Mucosa of stomach (tissue), 1 donor: Measurements from ENCODE around the gene PRADC1.
A peak's percentile ranks its signal among the peaks of the same experiment; 100 is the strongest.

Experiments used
- H3K27me3 ChIP-seq: one replicate; pipeline ENCODE4 v1.7.0; 2013; ENCODE audit warnings: mild to moderate bottlenecking, low read length; ENCODE audit not compliant: control insufficient read depth, insufficient read depth
- H3K36me3 ChIP-seq: one replicate; pipeline ENCODE4 v1.7.0; 2013; ENCODE audit warnings: low read length; ENCODE audit not compliant: control insufficient read depth, insufficient read depth
- H3K4me1 ChIP-seq: one replicate; pipeline ENCODE4 v1.7.0; 2013; ENCODE audit warnings: mild to moderate bottlenecking, low read length; ENCODE audit not compliant: control insufficient read depth, insufficient read depth
- H3K4me3 ChIP-seq: one replicate; pipeline ENCODE4 v1.7.0; 2013; ENCODE audit warnings: low read length
- H3K9ac ChIP-seq: one replicate; pipeline ENCODE4 v1.7.0; 2013; ENCODE audit warnings: mild to moderate bottlenecking, low read length, moderate library complexity
- H3K9me3 ChIP-seq: one replicate; pipeline ENCODE4 v1.7.0; 2013; ENCODE audit warnings: mild to moderate bottlenecking, low read length, moderate library complexity; ENCODE audit not compliant: control insufficient read depth
- donor health status: Pancreatic carcinoma.

Gene PRADC1

GRCh38 chr2:73244580-73244979 is 11.5 kb upstream of the PRADC1 start:
- H3K4me1 ChIP-seq = no peaks in the 10 kb centered on the region
- no peak overlapping the region for H3K9ac ChIP-seq
- H3K4me3 ChIP-seq = no peak overlapping the region
- H3K9me3 ChIP-seq = no peaks in the 10 kb centered on the region
- no peaks in the 10 kb centered on the region for H3K27me3 ChIP-seq
- H3K36me3 ChIP-seq = peaks cover 10% of the 10 kb centered on the region

GRCh38 chr2:73243884-73244570 is 11.0 kb upstream of the PRADC1 start:
- Histone ChIP-seq H3K4me1 (no peaks in the 10 kb centered on the region), H3K27me3 (no peaks in the 10 kb centered on the region), H3K4me3 (no peak overlapping the region), H3K36me3 (peaks cover 10% of the 10 kb centered on the region), H3K9me3 (no peaks in the 10 kb centered on the region), H3K9ac (no peak overlapping the region)

DNA sequence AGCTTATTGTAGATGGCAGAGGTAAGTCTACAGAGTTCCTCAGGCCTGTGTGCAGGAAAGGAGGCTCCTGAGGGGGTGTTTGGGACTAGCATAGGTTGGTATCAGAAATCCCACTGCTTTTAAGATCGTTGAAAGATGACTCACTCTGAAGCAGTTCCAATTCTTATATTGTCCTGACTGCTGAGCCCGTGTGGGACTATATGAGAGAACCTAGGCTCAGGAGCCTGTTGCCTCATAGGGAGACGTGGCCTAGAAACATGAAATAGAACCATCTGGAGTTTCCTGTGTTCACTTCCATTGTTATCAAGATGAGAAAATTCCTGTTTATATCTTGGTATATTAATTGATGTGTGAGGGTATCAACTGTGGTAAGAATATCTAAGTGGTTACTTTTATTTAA is 6.7 kb upstream of the PRADC1 start:
- Histone ChIP-seq H3K9ac (no peak overlapping the region), H3K4me3 (no peak overlapping the region), H3K4me1 (peaks cover 8% of the 10 kb centered on the region), H3K9me3 (no peaks in the 10 kb centered on the region), H3K36me3 (peaks cover 4% of the 10 kb centered on the region), H3K27me3 (no peaks in the 10 kb centered on the region)

GRCh38 chr2:73238976-73239375 is 5.9 kb upstream of the PRADC1 start:
- Histone ChIP-seq H3K9ac (no peak overlapping the region), H3K9me3 (no peaks in the 10 kb centered on the region), H3K4me3 (no peak overlapping the region), H3K4me1 (peaks cover 10% of the 10 kb centered on the region), H3K27me3 (no peaks in the 10 kb centered on the region), H3K36me3 (no peaks in the 10 kb centered on the region)

- Histone ChIP-seq H3K4me1 (peaks cover 10% of the 10 kb centered on the region), H3K36me3 (no peaks in the 10 kb centered on the region), H3K27me3 (no peaks in the 10 kb centered on the region), H3K9me3 (no peaks in the 10 kb centered on the region), H3K9ac (no peak overlapping the region), H3K4me3 (no peak overlapping the region)
Observed at GRCh38 chr2:73238149-73238548, 5.1 kb upstream of the PRADC1 start.

GRCh38 chr2:73237168-73237567 is 4.1 kb upstream of the PRADC1 start:
- Histone ChIP-seq H3K9ac (no peak overlapping the region), H3K4me1 (peaks cover 15% of the 10 kb centered on the region), H3K36me3 (no peaks in the 10 kb centered on the region), H3K27me3 (no peaks in the 10 kb centered on the region), H3K4me3 (no peak overlapping the region), H3K9me3 (no peaks in the 10 kb centered on the region)

GRCh38 chr2:73235315-73236028 is 2.4 kb upstream of the PRADC1 start:
- Histone ChIP-seq H3K36me3 (no peaks in the 10 kb centered on the region), H3K4me1 (peaks cover 15% of the 10 kb centered on the region), H3K9ac (peak overlapping the region; percentile 88), H3K27me3 (no peaks in the 10 kb centered on the region), H3K4me3 (peak overlapping the region; percentile 76), H3K9me3 (no peaks in the 10 kb centered on the region)

GRCh38 chr2:73233932-73234832 is 1.1 kb upstream of the PRADC1 start, which contains the start of gene CCT7:
CCT7 (plus strand) TSS chr2:73234308; CDS start chr2:73234379, 71 bp downstream.
- Histone ChIP-seq H3K36me3 (no peaks in the 10 kb centered on the region), H3K27me3 (no peaks in the 10 kb centered on the region), H3K4me1 (peaks cover 15% of the 10 kb centered on the region), H3K9me3 (no peaks in the 10 kb centered on the region), H3K4me3 (peak within 1 kb of the TSS; percentile 76), H3K9ac (peak within 1 kb of the TSS; percentile 88)

DNA sequence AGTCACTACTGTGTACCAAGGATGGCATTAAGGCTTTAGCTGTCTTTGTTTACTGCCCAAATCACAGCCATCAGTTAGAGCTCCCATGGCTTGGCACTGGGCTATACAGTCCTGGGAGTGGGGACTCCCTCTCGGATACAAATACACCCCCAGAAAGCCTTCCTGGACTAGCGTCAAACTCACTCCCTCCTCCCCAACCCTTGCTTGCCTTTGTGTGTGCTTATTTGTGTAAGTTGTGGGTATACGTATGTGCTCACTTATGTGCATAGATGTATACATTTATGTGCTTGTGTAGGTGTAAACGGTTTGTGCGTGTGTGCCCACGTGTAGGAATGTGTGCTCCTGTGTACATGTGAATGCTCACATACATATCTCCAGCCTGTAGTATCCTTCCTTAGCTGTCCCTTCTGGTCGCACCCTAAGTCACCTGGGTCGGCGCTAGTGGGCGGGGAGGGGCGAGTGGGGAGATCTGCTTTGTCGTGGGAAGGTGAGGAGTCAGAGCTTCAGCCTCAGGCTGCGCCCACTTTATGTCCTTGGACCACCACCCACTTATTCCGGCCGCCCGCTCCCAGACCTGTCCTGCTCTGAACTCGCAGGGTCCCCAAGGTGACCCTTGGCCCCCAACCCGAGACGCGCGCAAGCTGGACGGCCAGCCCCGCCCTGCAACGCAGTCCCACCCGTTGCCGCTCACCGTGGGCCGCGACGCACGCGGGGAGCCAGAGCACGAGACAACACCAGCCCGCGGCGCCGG is 461 bp downstream of the PRADC1 start:
- Histone ChIP-seq H3K4me3 (peak overlapping the region; percentile 79), H3K27me3 (no peaks in the 10 kb centered on the region), H3K4me1 (peaks cover 15% of the 10 kb centered on the region), H3K36me3 (peaks cover 9% of the 10 kb centered on the region), H3K9me3 (no peaks in the 10 kb centered on the region), H3K9ac (peak overlapping the region; percentile 71)

GRCh38 chr2:73228631-73229030 is 4.4 kb downstream of the PRADC1 start:
- peaks cover 9% of the 10 kb centered on the region for H3K36me3 ChIP-seq
- H3K9ac ChIP-seq = no peak overlapping the region
- H3K4me3 ChIP-seq = no peak overlapping the region
- H3K9me3 ChIP-seq = no peaks in the 10 kb centered on the region
- H3K27me3 ChIP-seq = no peaks in the 10 kb centered on the region
- peaks cover 5% of the 10 kb centered on the region for H3K4me1 ChIP-seq

DNA sequence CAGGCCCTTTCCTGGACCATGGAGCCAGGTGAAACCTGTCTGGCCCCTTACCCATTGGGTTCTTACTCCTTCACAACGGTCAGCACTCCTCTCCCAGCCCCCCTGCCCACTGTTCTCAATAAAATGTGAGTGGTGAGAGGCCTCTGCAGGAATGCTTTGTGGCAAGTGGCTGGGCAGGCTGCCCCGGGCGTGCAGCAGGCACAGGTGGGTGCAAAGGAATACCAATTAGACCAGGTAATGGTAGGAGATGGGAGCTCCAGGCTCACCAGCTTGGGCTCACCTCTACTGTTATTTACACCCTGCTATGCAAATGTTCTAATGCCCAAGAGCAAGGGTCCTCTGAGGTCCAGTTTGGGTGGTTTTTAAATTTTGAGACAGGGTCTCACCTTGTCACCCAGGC is 6.0 kb downstream of the PRADC1 start:
- no peaks in the 10 kb centered on the region for H3K9me3 ChIP-seq
- no peaks in the 10 kb centered on the region for H3K4me1 ChIP-seq
- no peak overlapping the region for H3K9ac ChIP-seq
- H3K36me3 ChIP-seq = peaks cover 11% of the 10 kb centered on the region
- no peaks in the 10 kb centered on the region for H3K27me3 ChIP-seq
- no peak overlapping the region for H3K4me3 ChIP-seq
